Measurements from ENCODE around the gene DENND2A. TPM values are rescaled to one million over a fixed set of nuclear protein-coding genes. Genes with fewer than 3 reads are reported as not detected.

Gene DENND2A
- not detected for total RNA-seq

DNA sequence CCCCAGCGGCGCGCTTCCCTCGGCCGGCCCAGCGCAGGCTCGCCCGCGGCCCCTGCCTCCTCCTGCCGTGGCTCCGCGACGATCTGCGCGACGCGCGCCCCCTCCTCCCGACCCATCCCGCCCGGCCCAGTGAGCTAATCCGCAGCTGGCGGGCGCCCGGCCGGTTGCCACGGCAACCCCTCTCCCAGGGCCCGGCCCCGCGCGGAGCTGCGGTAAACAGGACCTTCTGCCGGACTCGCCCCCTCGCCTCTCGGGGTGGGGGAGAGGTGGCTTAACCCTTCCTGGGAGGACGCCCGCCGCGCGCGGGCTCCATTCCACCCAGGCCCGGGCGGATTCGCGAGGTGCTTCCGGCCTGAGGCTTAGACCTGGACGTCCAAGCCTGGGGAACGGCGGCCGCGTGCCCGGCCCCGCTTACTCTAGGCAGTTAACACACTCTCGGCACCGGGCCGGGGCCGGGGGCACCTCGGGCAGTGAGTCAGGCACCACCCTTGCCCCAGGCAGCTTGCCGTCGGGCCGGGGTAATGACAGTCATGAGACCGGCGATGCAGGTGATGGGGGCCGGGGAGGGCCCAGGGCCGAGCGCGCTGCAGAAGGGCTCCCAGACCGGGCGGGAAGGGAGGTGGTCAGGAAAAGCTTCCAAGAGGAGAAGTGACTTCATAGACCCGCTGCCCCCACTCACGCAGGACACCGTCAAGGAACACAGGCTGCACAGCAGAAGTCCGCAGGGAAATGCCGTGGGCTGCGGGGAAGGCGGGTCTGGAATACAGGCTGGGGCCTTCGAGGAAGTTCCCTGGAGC is at the start of gene DENND2A:
TSS of gene DENND2A (minus strand) at position 87 of the 797 bp plus-strand sequence. CDS start 38,416 bp downstream, outside the sequence.

DNA sequence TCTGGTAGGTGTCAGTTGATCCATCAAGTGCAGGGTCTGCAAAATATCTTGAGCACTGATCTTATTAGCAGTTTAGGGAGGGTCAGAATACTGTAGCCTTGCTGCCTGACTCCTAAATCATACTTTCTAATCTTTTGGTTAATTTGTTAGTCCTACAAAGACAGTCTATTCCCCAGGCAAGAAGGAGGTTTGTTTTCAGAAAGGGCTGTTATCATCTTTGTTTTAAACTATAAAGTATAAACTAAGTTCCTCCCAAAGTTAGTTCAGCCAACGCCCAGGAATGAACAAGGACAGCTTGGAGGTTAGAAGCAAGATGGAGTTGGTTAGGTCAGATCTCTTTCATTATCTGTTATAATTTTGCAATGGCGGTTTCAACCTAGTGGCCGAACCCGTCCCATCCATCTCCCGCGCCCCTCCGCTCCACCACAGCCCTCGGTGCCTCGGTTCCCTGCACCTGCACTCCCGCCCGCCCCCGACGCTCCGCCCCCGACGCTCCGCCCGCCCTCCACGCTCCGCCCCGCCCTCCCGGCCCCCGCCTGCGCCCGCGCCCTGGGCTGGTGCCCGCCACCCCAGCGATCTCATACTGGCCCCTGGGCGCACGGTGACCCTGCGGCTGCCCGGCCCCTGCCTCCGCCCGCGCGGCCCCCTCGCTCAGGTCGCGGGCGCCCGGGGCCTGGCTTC is 31.9 kb upstream of the DENND2A start, which contains the start of gene ADCK2:
TSS of gene ADCK2 (plus strand) at position 564 of the 681 bp plus-strand sequence. CDS start 386 bp downstream, outside the sequence.

DNA sequence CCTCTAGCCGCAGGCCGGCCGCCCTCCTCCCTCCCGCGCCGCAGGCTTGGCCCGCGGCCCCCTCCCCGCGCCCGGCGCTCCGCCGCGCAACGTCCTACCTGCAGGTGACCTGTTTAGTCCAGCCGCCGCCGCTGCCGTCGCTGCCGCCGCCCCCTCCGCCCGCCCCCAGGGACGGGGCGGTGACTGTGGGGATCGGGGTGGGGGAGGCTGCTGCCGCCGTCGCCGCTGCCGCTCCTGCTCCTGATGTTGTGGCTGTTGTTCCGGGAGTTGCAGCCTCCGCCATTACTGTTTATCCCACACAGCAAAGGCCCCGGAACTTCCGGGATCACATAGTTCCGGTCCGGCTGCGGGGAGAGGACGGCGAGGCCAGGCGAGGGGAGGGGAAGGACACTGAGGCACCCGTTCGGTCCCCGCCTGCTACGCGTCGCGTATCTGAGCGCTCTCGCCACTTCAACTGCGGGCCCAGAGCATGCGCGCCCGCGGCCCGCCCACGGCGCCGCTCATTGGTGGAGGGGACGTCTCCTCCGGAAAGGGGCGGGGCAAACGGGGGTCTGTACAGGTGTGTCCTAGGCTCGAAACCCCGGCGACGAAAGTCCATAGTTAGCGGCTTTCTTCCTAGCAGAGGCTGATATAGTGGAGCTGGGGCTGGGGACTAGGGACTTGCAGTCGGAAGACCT is 161.4 kb downstream of the DENND2A start, which contains the start of gene MKRN1:
TSS of gene MKRN1 (minus strand) at position 444 of the 677 bp plus-strand sequence. CDS start at position 283, 161 bp downstream.

Other genes starting within 250 kb of the DENND2A start
- 10 to 100 TPM; 28.4 to 29.4 TPM for gene SLC37A3, start 242.3 kb downstream of the DENND2A start, total RNA-seq
- gene RAB19, start 236.8 kb downstream of the DENND2A start, total RNA-seq: 1 to 10 TPM; 5.0 to 5.4 TPM
- 100 to 1,000 TPM; 103 to 107 TPM for gene MKRN1, start 161.3 kb downstream of the DENND2A start, total RNA-seq
- gene ADCK2, start 32.1 kb upstream of the DENND2A start, total RNA-seq: 10 to 100 TPM; 18.5 to 20.0 TPM
- 100 to 1,000 TPM; 165 to 166 TPM for gene NDUFB2, start 55.9 kb upstream of the DENND2A start, total RNA-seq